ENCODE measurements around the gene PALM3. TPM values are rescaled to one million over a fixed set of nuclear protein-coding genes. Genes with fewer than 3 reads are reported as not detected.

PALM3 gene
- total RNA-seq, 1 experiment from 2014 or later, result not detected

DNA sequence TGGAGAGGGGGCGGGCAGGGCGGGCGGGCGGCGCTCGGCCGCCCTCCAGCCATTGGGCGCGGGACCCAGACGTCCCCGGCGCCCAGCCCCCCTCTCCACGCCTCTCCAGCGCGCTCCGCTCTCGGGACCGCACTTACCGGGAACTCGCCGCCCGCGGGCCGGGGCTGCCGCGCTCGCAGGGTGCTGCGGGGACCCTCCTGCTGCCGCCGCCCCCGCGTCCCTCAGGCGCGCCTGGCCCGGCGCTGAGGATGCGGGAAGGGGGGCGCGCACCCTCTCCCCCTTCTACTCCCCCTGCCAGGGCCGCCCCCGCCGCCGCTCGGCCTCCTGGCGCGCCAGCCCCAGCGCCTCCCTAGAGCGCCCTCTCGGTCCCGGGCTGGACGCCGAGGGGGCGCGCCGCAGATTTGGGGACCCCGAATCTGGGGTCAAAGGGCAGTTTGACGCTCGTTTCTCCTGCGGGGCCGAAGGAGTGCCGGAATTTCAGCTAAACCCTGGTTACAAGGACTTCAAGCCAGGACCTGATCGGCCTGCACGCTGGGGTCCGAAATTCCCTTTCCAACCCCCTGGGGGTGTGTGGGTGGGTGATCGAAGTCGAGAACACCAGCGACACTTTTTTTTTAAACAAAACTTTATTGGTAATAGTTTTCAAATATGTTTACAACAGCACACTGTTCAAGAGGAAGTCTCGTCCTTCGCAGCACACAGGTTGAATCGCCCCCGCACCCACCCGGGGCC, 29.4 kb upstream of the PALM3 start:
- no TSS peak for BruUV-seq (replicated peaks)
- H3K9me3 Mint-ChIP-seq (ENCODE audit: unreplicated experiment), result no peaks in the 10 kb centered on the region
- H3K4me1 Mint-ChIP-seq (ENCODE audit: insufficient read depth, unreplicated experiment), result peaks cover 12% of the 10 kb centered on the region
- H3K36me3 Mint-ChIP-seq (ENCODE audit: insufficient read depth, unreplicated experiment), result peaks cover 27% of the 10 kb centered on the region
- H3K27ac Mint-ChIP-seq (ENCODE audit: low read depth, unreplicated experiment), result no peak overlapping the region
- DNase-seq (ENCODE audit: unreplicated experiment), result peak; percentile 33
- CTCF ChIA-PET, result interaction anchor here (0.8 to 1.1 kb wide), 2 partner anchors 24 to 44 kb away, joined by 3 to 4 read pairs; no protein-coding TSS in a partner anchor
- intact Hi-C loops (cut with micrococcal nuclease), result no loop called here
- POLR2A ChIA-PET, result interaction anchor here (0.6 to 2.9 kb wide), 5 partner anchors 10 to 1201 kb away, joined by 3 to 11 read pairs (median 3); partner anchors contain the start of genes GCDH and PRKACA
- H3K27me3 Mint-ChIP-seq (ENCODE audit: insufficient read depth, unreplicated experiment), result no peaks in the 10 kb centered on the region
- peak overlapping the region; percentile 78 for H3K4me3 Mint-ChIP-seq (ENCODE audit: unreplicated experiment)
- no peak for TF ChIP-seq CTCF (IDR thresholded peaks at IDR 0.05; ENCODE audit: unreplicated experiment)

DNA sequence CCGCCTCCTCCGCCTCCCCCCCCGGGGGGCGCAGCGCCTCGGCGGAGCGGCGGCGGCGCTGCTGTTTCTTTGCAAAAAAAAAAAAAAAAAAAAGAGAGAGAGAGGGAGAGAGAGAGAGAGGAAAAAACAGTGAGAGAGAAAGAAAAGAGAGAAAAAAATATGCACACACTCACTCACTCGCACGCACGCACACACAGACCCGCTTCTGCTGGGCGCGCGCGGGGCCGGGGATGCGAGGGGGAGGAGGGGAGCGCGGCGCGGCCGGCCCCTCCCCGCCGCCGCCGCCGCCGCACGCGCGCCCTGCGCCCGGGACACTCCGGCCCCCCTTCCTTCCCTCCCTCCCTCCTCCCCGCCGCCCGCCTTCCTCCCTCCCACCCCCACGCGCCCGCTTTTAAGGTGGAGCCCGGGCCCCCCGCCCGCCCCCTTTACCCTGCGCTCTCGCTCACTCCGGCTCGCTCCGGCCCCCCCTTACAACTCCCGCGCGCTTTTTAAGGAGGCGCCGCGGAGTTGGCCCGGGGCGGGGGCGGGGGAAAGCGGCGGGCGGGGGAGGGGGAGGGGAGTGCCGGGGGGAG, 28.7 kb upstream of the PALM3 start, which contains the start of gene SAMD1:
TSS of gene SAMD1 (minus strand) at position 243 of the 572 bp plus-strand sequence.
- no TSS peak for BruUV-seq (replicated peaks)
- ChIA-PET CTCF (no interaction called here), POLR2A (interaction anchor here (0.7 to 2.9 kb wide), 4 partner anchors 9 to 1200 kb away, joined by 3 to 14 read pairs (median 7); partner anchors contain the start of gene GCDH)
- H3K9me3 Mint-ChIP-seq (ENCODE audit: unreplicated experiment), result no peaks in the 10 kb centered on the region
- H3K27ac Mint-ChIP-seq (ENCODE audit: low read depth, unreplicated experiment), result no peak within 1 kb of the TSS
- peaks cover 12% of the 10 kb centered on the region for H3K4me1 Mint-ChIP-seq (ENCODE audit: insufficient read depth, unreplicated experiment)
- peaks cover 27% of the 10 kb centered on the region for H3K36me3 Mint-ChIP-seq (ENCODE audit: insufficient read depth, unreplicated experiment)
- no peaks in the 10 kb centered on the region for H3K27me3 Mint-ChIP-seq (ENCODE audit: insufficient read depth, unreplicated experiment)
- no peak for TF ChIP-seq CTCF (IDR thresholded peaks at IDR 0.05; ENCODE audit: unreplicated experiment)
- intact Hi-C loops (cut with micrococcal nuclease), result no loop called here
- peak within 1 kb of the TSS; percentile 78 for H3K4me3 Mint-ChIP-seq (ENCODE audit: unreplicated experiment)
- peak; percentile 78 for DNase-seq (ENCODE audit: unreplicated experiment)

DNA sequence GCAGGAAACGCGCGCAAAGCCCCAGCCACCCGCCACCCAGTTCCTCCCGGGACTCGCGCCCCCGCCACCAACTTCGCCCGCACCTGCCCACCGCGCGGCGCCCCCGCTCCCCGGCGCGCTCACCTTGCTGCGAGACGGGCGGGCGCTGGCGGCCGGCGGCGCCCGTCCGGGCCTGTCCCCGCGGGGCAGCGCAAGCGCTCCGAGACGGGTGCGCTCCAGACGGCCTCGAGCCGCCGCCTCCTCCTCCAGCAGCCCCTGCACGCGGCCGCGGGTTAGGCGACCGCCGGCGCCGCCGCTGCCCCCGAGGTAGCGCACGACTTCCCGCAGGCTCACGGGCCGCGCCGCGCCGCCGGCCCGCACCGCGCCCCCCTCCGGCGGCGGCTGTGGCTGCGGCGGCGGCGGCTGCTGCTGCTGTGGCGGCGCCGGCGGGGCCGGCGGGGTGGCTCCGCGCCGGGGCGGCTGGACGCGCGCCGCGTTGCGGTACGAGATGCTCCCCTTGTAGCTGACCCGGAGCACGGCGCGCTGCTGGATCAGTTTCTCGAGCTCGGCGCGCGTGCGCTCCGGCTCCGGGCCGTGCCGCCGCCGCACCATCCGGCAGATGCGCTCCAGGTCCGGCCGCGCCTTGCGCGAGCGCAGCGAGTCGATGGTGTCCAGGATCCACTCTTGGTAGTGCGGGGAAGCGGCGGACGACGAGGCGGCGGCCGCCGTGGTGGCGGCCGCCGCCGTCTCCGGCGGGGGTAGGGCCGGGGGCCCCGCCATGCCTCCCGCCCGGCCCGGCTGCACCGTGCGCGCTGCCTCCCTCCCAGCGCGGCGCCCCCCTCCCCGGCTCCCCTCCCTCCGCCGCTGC, 28.0 kb upstream of the PALM3 start:
- no TSS peak for BruUV-seq (replicated peaks)
- DNase-seq (ENCODE audit: unreplicated experiment), result peak; percentile 54
- intact Hi-C loops (cut with micrococcal nuclease), result no loop called here
- POLR2A ChIA-PET, result interaction anchor here (0.5 to 2.2 kb wide), 6 partner anchors 9 to 425 kb away, joined by 3 to 14 read pairs (median 4); no protein-coding TSS in a partner anchor
- H3K27me3 Mint-ChIP-seq (ENCODE audit: insufficient read depth, unreplicated experiment), result no peaks in the 10 kb centered on the region
- peaks cover 27% of the 10 kb centered on the region for H3K36me3 Mint-ChIP-seq (ENCODE audit: insufficient read depth, unreplicated experiment)
- no peaks in the 10 kb centered on the region for H3K9me3 Mint-ChIP-seq (ENCODE audit: unreplicated experiment)
- CTCF ChIA-PET, result no interaction called here
- H3K27ac Mint-ChIP-seq (ENCODE audit: low read depth, unreplicated experiment), result no peak overlapping the region
- peak overlapping the region; percentile 78 for H3K4me3 Mint-ChIP-seq (ENCODE audit: unreplicated experiment)
- H3K4me1 Mint-ChIP-seq (ENCODE audit: insufficient read depth, unreplicated experiment), result peaks cover 12% of the 10 kb centered on the region
- TF ChIP-seq CTCF (IDR thresholded peaks at IDR 0.05; ENCODE audit: unreplicated experiment), result no peak

GRCh38 chr19:14089412-14089661, 27.5 kb upstream of the PALM3 start:
- peaks cover 12% of the 10 kb centered on the region for H3K4me1 Mint-ChIP-seq (ENCODE audit: insufficient read depth, unreplicated experiment)

More at GRCh38 chr19:14089412-14089661, 27.5 kb upstream of the PALM3 start:
- peaks cover 27% of the 10 kb centered on the region for H3K36me3 Mint-ChIP-seq (ENCODE audit: insufficient read depth, unreplicated experiment)
- no peaks in the 10 kb centered on the region for H3K9me3 Mint-ChIP-seq (ENCODE audit: unreplicated experiment)
- H3K4me3 Mint-ChIP-seq (ENCODE audit: unreplicated experiment), result peak overlapping the region; percentile 78
- no peak for DNase-seq (ENCODE audit: unreplicated experiment)
- ChIA-PET CTCF (interaction anchor here (0.6 kb wide), 2 partner anchors 17 to 53 kb away, joined by 3 read pairs; partner anchors contain the start of gene MISP3), POLR2A (interaction anchor here (0.5 to 2.2 kb wide), 2 partner anchors 8 to 29 kb away, joined by 3 to 14 read pairs; no protein-coding TSS in a partner anchor)
- no peak overlapping the region for H3K27ac Mint-ChIP-seq (ENCODE audit: low read depth, unreplicated experiment)
- no TSS peak for BruUV-seq (replicated peaks)
- intact Hi-C loops (cut with micrococcal nuclease), result no loop called here
- no peaks in the 10 kb centered on the region for H3K27me3 Mint-ChIP-seq (ENCODE audit: insufficient read depth, unreplicated experiment)
- TF ChIP-seq CTCF (IDR thresholded peaks at IDR 0.05; ENCODE audit: unreplicated experiment), result no peak
